ENCODE results near the gene RCOR2. TPM values are rescaled to one million over a fixed set of nuclear protein-coding genes. Genes with fewer than 3 reads are reported as not detected.

RCOR2 gene
- total RNA-seq, 1 donor from 2014 or later, result 286 TPM

DNA sequence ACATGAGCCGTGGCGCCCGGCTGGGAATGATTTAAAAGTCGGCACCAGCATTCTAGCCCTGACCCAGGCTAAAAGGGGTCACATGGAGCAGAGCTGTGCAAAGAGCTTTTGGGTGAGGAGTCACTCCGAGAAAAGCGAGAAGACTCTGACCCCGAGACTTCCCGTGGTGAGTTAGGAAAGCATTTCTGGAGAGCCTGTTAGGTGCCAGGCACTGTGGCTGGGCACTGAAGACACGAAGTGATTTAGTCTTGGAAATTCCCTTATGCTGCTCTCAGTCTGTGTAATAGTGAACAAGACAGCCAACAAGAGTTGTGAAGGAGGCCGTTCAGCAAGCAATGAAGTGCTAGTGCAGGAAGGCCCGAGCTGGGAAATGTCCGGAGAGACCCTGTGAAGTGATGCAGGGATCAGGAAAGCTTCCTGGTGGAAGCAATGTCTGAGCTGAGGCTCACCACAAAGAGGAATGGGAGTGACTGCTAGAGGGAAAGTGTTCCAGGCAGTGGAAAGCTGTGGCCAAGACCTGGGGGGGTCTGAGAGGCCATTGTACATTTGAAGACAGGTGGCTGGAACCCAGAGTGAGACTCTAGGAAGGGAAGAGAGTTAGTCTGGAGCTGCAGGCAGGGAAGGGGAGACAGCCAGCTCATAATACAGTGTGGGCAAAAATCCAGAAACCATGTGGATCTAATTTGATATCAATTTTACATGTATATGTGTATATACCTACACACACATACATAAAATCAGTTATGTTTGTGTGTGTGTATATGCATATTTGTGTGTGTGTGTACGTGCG, 46.4 kb downstream of the RCOR2 start:
- no peak overlapping the region for H3K27ac Mint-ChIP-seq (ENCODE audit: unreplicated experiment)
- no peak for TF ChIP-seq CTCF (IDR thresholded peaks at IDR 0.05; ENCODE audit: partially characterized antibody, unreplicated experiment)
- peaks cover 8% of the 10 kb centered on the region for H3K27me3 Mint-ChIP-seq (ENCODE audit: unreplicated experiment)
- peaks cover 6% of the 10 kb centered on the region for H3K9me3 Mint-ChIP-seq (ENCODE audit: unreplicated experiment)
- DNase-seq, result no peak
- H3K4me3 Mint-ChIP-seq (ENCODE audit: unreplicated experiment), result no peak overlapping the region
- H3K36me3 Mint-ChIP-seq (ENCODE audit: unreplicated experiment), result no peaks in the 10 kb centered on the region
- peaks cover 22% of the 10 kb centered on the region for H3K4me1 Mint-ChIP-seq (ENCODE audit: low read depth, unreplicated experiment)

DNA sequence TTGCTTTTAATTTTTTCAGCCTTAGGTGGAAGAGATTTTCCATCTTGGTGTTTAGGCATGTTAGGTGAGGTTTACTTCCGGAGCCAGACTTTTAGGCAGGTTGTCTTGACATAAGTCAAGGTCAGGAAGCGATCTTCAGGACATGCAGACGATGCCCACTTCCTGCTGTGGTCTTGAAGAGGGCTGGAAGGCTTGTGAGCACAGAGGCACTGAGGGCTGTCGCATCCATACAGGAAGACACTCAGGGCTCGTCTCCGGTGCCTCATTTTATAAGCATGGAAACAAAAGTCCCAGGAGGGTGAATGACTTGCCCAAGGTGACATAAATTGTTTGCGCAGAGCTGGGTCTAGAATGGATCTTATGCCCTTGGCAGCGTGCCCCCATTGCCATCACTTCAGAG, 47.3 kb downstream of the RCOR2 start:
- Mint-ChIP-seq H3K4me1 (ENCODE audit: low read depth, unreplicated experiment) (peaks cover 25% of the 10 kb centered on the region), H3K36me3 (ENCODE audit: unreplicated experiment) (no peaks in the 10 kb centered on the region), H3K27me3 (ENCODE audit: unreplicated experiment) (peaks cover 8% of the 10 kb centered on the region), H3K4me3 (ENCODE audit: unreplicated experiment) (no peak overlapping the region), H3K9me3 (ENCODE audit: unreplicated experiment) (peaks cover 6% of the 10 kb centered on the region), H3K27ac (ENCODE audit: unreplicated experiment) (no peak overlapping the region)
- no peak for DNase-seq
- TF ChIP-seq CTCF (IDR thresholded peaks at IDR 0.05; ENCODE audit: partially characterized antibody, unreplicated experiment), result no peak

DNA sequence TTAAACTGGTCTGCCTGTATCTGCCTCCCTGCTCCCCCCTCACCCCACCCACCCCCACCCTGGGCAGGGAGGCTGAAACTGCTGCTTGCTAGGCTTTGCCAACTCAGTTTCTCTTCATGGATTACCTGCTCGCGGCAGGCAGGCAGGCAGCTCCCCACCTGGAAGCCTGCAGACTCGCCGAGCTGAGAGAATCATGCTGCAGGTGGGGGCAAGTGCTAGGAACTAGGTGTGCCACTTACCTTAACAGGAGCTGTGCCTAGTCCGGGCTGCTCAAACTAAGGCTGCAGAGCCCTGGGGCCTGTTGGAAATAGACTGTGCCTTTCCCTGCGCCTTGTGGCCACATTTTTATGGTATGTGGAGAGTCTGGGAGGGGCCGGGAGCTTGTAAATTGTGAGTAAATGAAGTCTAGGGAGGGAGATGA, 47.8 kb downstream of the RCOR2 start:
- Mint-ChIP-seq H3K9me3 (ENCODE audit: unreplicated experiment) (peaks cover 4% of the 10 kb centered on the region), H3K4me1 (ENCODE audit: low read depth, unreplicated experiment) (peaks cover 22% of the 10 kb centered on the region), H3K27ac (ENCODE audit: unreplicated experiment) (no peak overlapping the region), H3K4me3 (ENCODE audit: unreplicated experiment) (no peak overlapping the region), H3K36me3 (ENCODE audit: unreplicated experiment) (no peaks in the 10 kb centered on the region), H3K27me3 (ENCODE audit: unreplicated experiment) (peaks cover 8% of the 10 kb centered on the region)
- TF ChIP-seq CTCF (IDR thresholded peaks at IDR 0.05; ENCODE audit: partially characterized antibody, unreplicated experiment), result no peak
- no peak for DNase-seq

- Mint-ChIP-seq H3K9me3 (ENCODE audit: unreplicated experiment) (no peaks in the 10 kb centered on the region), H3K27me3 (ENCODE audit: unreplicated experiment) (peaks cover 8% of the 10 kb centered on the region), H3K4me1 (ENCODE audit: low read depth, unreplicated experiment) (peaks cover 22% of the 10 kb centered on the region), H3K4me3 (ENCODE audit: unreplicated experiment) (no peak overlapping the region), H3K27ac (ENCODE audit: unreplicated experiment) (no peak overlapping the region), H3K36me3 (ENCODE audit: unreplicated experiment) (no peaks in the 10 kb centered on the region)
- TF ChIP-seq CTCF (IDR thresholded peaks at IDR 0.05; ENCODE audit: partially characterized antibody, unreplicated experiment), result no peak
- DNase-seq, result no peak
Observed at GRCh38 chr11:63868399-63869064, 48.4 kb downstream of the RCOR2 start.

GRCh38 chr11:63867511-63867910, 49.5 kb downstream of the RCOR2 start:
- TF ChIP-seq CTCF (IDR thresholded peaks at IDR 0.05; ENCODE audit: partially characterized antibody, unreplicated experiment), result no peak

More at GRCh38 chr11:63867511-63867910, 49.5 kb downstream of the RCOR2 start:
- H3K9me3 Mint-ChIP-seq (ENCODE audit: unreplicated experiment), result no peaks in the 10 kb centered on the region
- H3K4me3 Mint-ChIP-seq (ENCODE audit: unreplicated experiment), result no peak overlapping the region
- DNase-seq, result no peak
- H3K4me1 Mint-ChIP-seq (ENCODE audit: low read depth, unreplicated experiment), result peaks cover 22% of the 10 kb centered on the region
- H3K36me3 Mint-ChIP-seq (ENCODE audit: unreplicated experiment), result no peaks in the 10 kb centered on the region
- no peak overlapping the region for H3K27ac Mint-ChIP-seq (ENCODE audit: unreplicated experiment)
- H3K27me3 Mint-ChIP-seq (ENCODE audit: unreplicated experiment), result peaks cover 8% of the 10 kb centered on the region

Data from glutamatergic neuron (in vitro differentiated cells).